GM19463 (cell line): Measurements from ENCODE around the gene MYO5B.
"Not testable (repeated sequence)": the region's sequence is repeated elsewhere in the genome, so short reads cannot be mapped to it uniquely, and the experiment has no call there.

Experiments used
- ATAC-seq: cut with Tn5 transposase; IDR thresholded peaks from one replicate; pipeline ENCODE4 v1.9.1; 2021; ENCODE audit warnings: mild to moderate bottlenecking, moderate library complexity; ENCODE audit not compliant: unreplicated experiment

The MYO5B gene

DNA sequence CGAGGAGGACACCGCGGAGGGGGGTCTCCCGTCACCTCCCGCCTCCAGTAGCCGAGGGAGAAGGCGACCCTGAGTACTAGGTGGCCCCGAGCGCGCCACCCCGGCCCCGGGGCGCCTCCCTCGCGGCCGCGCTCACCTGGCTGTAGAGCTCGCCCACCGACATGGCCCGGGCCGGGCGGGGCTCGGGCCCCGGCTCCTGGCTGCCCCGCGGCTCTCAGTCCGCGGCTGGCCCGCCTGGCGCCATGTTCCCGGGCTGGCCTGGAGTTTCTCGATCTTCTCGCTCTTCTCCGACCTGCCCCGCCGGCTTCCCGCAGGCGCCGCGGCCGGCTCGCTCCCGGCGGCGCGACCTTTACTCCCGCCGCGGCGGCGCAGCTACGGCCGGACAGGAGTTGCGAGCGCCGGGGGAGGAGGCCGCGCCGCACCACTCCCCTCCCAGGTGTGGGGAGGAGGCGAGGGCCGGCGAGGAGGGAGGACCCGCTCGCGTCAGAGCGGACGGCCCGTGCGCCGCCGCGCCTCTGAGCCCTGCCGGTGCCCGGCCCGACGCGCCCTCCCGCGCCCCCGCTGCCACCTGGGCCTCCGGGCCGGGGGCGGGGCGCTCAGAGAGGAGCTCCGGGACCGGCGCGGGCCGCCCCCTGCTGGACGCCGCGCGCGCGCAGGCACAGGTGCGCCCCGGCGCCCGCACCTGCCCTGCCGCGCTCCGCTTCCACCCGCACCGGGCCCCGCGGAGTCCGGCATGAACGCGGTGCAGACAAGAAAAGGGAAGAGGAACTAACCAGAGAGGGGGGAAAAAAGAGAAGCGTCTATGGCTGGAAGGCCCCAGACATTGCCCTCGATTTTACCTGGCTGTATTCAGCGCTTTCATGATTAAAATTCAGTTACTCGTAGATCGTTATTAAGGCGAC lies at the start of gene MYO5B:
MYO5B (minus strand) TSS at position 517 of the 902 bp plus-strand sequence; CDS start at position 163, 354 bp downstream.
- ATAC-seq: peak; percentile 81

DNA sequence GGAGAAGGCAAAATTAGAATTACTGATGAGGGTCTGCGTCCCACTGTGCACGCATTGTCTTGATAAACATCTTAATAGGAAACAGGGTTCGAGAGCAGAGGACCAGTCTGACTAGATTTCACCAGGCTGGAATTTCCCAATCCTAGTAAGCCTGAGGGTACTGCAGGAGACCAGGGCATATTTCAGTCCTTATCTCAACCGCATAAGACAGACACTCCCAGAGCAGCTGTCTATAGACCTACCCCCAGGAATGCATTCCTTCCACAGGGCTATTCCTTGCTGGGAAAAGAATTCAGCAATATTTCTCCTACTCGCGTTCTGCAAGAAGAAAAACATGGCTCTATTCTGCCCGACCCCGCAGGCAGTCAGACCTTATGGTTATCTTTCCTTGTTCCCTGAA lies 46.8 kb upstream of the MYO5B start:
- ATAC-seq: not testable (repeated sequence)

DNA sequence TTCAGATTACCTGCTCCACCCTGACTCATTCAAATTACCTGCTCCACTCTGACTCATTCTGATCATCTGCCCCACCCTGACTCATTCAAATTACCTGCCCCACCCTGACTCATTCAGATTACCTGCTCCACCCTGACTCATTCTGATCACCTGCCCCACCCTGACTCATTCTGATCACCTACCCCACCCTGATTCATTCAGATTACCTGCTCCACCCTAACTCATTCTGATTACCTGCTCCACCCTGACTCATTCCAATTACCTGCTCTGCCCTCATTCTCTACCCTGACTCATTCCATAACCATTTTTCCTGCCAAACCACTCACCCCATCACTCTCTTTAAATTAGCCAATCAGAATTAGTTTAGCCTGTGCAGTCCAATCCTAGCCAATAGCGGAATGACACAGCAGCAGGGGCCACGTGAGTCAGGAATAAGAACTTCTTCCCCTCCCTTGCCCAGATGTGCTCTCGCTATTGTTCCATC lies 45.2 kb upstream of the MYO5B start:
- no peak for ATAC-seq

DNA sequence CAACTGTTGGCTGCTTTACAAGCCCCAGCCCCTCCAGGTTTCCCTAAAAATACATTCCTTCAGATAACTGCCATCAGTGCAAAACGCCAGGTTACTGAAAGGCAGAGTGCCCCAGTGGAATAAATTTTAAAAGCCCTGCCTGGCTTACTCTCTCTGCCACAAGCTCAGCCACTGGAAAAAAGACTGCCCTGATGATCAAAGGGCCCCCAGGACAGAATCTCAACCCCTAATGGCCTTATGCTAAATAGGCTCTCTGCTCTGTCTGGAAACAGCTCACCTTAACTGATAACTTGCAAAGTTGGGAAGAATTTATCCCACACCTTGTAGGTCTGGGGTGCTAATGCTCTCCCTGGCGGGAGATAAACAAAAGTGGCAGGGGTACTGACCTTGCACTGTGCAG lies 37.5 kb upstream of the MYO5B start:
- ATAC-seq: no peak

DNA sequence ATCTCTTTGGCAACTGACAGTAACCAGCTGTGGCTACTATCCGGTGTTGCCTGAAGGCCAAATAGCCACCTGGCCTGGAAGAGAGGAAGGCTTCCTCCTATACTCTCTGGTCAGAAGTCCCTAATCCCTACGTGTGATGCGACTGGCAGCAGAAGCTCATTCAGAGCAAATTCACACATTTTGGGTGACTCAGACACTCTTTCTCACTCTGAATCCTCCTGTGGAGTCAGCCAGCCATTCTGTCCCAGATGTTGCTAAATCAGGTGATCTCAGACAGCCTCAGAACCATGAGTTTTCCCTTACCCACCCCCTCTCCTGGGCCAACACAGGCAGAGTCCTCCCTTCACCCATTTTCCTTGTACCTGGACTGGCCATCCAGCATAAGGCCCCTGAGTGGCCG lies 36.7 kb upstream of the MYO5B start:
- no peak for ATAC-seq

DNA sequence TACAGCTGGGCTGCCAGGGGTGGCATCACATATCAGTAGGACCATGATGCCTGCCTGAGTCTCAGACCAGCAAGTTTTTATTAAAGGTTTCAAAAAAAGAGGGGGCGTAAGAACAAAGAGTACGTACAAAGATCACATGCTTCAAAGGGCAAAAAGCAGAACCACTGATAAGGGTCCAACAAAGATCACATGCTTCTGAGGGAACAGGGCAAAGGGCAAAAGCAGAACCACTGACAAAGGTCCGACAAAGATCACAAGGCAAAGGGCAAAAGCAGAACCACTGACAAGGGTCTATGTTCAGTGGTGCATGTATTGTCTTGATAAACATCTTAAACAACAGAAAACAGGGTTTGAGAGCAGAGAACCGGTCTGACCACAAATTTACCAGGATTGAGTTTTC lies 25.3 kb upstream of the MYO5B start:
- ATAC-seq: not testable (repeated sequence)

DNA sequence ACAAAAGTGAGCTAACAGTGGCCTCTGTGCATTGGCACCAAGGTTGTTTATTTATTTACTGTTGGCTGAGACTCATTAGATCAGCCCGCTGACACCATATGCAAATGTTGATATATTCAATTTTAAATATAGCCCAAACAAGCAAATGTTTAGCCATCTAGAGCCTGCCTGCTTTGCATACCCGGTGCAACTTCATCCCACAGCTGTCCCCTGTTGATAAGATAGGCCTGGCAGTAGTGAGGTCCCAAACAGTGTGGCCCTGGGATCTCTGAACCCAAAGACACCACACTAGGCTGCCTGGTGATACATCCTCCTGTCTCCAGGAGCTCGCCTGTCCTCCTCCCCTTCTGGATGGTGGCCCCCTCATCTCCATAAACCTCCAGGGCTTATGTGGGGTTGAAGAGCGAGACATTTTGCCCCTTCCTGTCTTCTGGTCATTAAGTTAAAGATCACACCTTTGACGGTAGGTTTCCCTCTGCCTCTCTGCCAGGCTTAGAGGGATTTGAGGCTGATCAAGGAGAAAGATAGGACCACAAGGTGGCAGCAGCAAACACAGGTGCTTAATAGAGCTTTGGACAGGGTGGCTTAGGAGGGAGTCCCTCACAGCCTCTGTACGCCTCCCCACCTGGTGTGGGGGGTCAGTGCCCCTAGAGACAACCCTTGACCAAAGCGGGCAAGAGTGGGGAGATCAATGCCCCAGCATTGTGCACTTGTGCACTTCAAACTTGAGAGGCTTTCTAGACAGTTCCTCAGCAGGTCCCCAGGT lies 23.7 kb upstream of the MYO5B start:
- ATAC-seq: peak; percentile 50

DNA sequence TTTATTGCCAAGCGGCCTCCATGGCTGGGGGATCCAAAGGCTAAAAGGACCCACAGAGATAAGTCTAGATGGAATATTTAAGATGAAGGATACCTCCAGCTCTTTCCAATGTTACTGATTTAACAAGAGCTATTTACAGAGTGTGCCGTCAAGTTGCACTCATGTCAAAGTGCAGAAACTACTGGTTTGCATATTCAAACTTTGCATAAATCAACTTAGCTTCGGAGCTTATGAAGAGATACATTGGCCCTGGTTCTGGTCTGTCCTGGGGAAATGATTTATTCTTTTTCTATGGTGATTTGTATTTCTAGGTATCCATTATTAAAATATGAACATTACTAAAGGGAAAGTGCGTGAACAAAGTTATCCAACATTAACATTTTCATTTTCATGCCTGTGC lies 14.4 kb upstream of the MYO5B start:
- no peak for ATAC-seq

DNA sequence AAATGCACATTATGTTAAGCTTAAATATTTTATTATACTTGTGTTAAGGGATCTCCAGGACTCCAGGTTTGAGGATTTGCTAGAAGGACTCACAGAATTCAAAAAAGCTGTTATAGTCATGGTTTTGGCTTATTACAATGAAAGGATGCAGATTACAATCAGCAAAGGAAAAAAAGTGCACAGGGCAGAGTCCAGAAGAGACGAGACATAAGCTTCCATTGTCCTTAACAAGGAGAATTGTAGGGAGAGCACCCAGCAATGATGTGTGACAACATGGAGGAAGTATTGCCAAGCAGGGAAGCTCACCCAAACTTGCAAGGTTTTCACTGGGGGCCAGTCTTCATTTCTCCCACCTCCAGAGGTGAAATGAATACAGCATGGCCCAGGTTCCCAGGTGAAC lies 12.8 kb upstream of the MYO5B start:
- ATAC-seq: no peak

GRCh38 chr18:50203801-50204604 lies 9.1 kb upstream of the MYO5B start:
- ATAC-seq: no peak

DNA sequence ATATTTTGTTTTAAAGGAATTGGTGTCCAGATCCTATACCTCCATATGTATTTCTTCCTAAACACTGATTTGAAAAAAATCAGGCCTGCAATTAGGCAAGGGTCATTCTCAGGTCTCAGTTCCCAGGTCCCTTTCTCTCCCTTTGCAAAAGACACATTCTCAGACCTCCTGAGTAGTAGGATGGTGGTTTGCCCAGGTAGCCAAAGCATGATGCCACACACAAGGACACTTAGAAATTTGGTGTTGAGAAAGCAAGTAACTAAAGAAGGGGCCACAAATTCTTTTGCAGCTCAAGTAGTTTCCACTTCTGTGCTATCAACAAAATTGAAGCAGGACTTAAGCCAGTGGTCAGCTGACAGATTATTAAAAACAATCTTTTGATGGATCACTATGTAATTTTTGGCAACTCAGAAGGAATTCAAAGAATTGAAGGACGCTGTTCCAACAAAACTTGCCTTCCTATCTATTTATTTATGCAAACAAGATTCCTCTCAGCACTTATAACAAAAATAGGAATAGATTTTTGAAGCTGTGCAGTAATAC lies 6.6 kb upstream of the MYO5B start:
- ATAC-seq: no peak

GRCh38 chr18:50199921-50200320 lies 5.0 kb upstream of the MYO5B start:
- ATAC-seq: no peak

DNA sequence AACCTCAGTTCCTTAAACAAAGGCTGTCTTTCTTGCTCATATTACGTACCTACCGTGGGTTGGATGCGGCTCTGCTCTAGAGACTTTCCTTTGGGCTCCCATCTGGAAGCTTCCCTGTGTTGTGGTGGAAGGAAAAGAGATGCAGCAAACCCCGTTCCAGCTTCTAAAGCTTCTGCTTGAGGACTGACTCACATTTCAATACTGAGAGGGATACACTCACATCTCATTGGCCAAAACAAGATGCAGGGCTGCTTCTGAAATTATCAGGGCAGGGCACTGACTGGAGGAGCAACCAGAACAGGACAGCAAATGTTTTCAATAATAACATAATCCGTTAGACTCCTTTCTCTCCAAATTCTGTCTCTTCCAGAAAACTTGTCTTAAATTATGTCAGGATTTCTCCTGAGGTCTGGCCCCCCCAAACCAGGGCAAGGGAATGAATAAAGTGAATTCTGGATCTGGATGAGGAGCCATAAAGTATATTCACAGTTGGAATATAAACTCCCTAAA lies 4.5 kb upstream of the MYO5B start:
- no peak for ATAC-seq

DNA sequence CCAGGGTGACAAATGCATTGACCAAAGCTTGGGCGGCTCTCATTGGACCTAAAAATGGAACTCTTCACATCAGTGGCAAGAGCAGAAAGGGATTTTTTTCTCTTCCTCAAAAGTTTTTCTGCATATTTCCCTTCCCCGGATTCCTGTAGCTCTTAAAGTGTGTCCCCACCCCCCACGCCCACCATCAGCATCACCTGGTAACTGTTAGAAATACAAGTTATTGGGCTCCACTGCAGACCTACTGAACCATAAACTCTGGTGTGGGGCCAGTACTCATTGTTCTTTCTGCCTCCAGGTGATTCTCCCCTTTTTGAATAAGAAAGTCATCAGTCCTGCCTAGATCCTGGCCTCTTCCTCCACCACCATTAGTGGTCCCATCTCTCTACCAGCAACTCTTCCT lies 1.3 kb upstream of the MYO5B start:
- no peak for ATAC-seq

DNA sequence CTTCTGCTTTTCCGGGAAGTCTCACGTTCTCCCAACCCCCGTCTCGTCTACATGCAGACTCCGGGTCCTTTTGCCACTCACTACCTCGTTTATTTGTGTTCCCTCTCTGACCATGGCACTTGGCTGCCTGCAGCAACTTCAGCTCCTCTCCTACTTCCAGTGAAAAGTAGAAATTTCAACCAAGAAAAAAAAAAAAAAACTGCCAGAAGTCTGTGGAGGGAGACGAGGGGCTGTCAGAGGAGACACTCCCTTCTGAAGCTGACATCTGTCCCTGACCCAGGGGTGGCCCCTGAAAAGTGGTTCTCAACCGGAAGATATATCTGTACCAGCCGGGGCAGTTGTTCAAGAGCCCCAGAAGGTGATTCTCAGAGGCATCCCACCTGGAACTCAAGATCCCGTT lies 742 bp upstream of the MYO5B start:
- ATAC-seq: no peak

DNA sequence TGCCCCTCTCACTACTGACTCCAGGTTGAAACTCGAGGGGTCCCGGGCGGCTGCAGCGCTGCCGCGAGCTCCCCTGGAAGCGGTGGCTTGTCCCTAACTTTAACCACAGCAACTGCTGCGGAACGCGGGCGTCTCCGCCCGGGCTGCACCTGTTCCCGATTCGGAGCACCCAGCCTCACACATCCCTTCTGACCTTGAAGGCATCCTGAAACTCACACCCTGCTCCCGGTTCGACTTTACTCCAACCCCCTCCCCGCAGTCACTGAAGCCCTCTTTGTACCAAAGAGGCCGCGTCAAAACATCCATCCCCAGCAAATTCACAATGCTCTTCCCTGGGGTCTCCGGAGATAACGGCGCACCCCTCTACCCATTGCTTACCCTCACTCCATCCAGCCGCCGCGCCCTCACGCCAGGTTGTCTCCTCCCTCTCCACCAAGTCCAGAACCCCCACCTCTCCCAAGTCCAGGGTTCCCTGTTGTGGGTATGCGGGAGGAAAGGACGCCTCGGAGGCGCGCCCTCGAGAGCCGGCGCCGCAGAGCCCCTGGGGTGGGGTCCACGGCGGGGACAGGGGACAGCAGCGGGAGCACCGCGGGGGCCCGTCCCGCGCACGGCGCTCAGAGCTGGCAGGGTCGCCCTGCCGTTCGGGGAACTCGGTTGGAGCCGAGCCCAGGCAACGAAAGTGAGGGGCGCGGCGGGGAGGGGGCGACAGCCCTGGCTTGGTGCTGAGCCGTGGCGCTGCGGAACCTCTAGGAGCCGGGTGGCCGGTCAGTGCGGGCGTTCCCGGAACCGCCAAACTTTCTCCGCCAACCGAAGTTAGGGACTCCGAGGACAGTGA lies 934 bp downstream of the MYO5B start:
- no peak for ATAC-seq

DNA sequence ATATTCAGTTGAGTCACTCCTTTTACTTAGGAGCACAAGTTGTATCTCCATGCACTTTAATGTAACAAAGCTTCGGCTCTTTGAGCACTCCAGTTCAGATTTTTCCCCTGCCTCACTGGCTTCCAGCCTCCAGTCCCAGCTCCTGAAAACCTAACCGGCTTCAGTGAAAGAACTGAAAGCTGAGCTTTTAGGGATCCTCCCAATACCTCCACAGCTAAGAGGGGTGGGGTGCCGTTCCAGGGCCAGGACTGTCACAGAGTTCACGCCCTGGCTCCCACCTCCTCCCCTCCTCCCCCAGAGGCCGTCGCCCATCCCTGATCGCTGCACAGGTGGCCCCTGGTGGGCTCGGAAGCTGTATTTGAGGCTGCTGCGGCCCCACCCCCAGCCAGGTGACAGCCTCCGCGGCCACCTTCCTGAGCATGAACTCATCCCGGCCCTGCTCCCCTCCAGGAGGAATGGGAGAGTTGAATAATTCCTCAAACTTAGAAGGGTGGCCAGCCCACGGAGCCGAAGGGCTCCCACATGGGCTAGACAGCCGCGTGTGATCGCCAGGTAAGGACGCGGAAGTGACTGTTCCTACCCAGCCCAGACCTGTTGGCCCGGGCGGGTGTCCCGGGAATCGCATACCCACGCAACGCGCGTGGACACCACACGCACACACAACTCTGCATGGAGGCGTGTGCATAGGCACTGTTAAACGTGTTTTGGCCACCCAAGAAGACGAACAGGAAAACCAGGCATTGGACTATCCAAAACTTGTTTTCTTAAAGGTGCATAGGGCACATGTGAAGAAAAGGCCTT lies 1.8 kb downstream of the MYO5B start:
- ATAC-seq: no peak

DNA sequence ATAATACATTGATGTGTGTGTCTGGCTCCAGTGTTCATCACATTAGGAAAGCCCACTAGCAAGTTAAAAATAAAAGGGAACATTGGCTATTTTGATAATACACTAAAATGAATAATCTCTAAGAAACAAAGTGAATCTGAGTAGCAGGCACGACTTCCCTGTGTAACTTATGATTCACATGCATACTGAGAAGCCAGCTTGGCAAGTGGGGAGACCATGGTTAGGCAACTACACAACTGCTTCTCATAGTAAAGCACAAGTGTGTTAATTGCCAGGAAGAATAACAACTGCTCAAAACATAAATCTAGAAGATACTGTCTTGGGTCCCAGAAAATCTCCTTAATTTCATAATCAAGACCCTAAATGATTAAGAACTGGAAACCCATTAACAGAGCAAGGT lies 4.0 kb downstream of the MYO5B start:
- ATAC-seq: no peak

DNA sequence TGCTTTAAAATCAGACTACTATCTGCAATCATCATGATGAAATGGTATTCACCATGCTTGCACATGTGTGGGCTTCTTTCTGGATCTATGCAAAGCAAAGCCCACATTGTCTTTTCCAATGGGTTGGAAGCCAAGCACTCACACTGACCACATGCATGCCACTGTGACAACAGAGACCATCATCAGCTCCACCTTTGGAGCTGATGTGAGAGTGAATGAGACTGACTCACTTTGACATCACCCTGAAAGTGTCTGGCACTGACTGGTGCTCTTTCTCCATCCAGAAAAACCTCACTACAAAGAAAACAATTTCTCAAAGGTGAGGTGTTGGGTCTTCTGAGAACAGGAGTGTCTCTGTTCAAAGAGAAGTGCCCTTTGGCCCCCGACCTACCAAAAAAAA lies 4.7 kb downstream of the MYO5B start:
- ATAC-seq: no peak
